GM18867 (cell line): ENCODE measurements around the gene SELENOS.

Experiments used
- ATAC-seq: cut with Tn5 transposase; IDR thresholded peaks from one replicate; pipeline ENCODE4 v1.9.1; 2021; ENCODE audit warnings: mild to moderate bottlenecking, moderate library complexity; ENCODE audit not compliant: unreplicated experiment

The SELENOS gene

GRCh38 chr15:101225658-101226057 is 51.6 kb downstream of the SELENOS start:
- no peak for ATAC-seq
